ENCODE data around the gene MAST2.

Gene MAST2

DNA sequence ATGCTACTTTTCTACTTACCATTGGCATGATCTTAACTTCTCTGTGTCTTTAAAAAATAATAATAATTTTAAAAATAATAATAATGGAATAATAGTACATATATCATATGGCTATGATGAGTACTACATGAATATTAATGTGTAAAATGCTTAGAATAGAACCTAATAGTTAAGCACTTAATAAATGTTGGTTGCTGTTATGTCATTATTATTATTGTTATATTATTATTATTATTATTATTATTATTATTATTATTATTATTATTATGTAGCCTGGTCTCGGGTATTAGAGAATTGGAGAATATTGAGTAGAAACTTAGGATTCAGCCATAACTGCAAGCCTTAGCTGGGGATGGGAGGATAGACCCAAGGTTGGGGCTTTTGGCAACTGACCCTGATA, 108.2 kb downstream of the MAST2 start:
- no peak for DNase-seq (ENCODE audit: low read depth)
- TF ChIP-seq, protein P1, sequence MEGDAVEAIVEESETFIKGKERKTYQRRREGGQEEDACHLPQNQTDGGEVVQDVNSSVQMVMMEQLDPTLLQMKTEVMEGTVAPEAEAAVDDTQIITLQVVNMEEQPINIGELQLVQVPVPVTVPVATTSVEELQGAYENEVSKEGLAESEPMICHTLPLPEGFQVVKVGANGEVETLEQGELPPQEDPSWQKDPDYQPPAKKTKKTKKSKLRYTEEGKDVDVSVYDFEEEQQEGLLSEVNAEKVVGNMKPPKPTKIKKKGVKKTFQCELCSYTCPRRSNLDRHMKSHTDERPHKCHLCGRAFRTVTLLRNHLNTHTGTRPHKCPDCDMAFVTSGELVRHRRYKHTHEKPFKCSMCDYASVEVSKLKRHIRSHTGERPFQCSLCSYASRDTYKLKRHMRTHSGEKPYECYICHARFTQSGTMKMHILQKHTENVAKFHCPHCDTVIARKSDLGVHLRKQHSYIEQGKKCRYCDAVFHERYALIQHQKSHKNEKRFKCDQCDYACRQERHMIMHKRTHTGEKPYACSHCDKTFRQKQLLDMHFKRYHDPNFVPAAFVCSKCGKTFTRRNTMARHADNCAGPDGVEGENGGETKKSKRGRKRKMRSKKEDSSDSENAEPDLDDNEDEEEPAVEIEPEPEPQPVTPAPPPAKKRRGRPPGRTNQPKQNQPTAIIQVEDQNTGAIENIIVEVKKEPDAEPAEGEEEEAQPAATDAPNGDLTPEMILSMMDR (conservative IDR thresholded peaks at IDR 0.05; ENCODE audit: low read depth, low read length) = no peak

DNA sequence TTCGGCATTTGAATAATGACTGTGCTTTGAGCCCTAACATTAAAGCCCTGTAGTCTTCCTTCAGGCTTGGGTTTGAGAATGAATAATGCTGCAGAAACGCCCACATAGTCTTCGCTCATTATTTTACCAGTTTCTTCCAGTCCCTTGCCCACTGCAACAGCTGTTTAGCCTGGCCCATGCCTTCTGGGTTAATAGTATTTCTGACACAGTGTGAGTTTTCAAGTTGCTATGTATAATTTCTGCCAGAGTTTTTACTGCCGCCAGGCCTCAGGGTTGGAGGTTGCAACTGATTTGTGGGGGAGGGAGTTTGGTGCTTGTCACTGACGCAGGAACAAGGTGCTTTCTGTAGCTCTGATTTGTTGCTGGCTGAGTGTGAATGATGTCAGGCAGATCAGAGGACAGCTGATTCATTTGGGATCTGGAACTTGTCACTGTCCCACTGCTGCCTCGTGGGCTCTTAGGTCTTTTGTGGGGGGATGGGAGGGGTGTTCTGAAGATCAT, 109.8 kb downstream of the MAST2 start:
- no peak overlapping the region for H3K4me3 ChIP-seq (ENCODE audit: low read length)
- TF ChIP-seq, protein P1 (conservative IDR thresholded peaks at IDR 0.05; ENCODE audit: low read depth, low read length) = no peak
- no peak for DNase-seq (ENCODE audit: low read depth)

More for the DNA sequence above, 108.2 kb downstream of the MAST2 start:
- H3K4me3 ChIP-seq (ENCODE audit: low read length) = no peak overlapping the region

GRCh38 chr1:45913731-45914501, 110.5 kb downstream of the MAST2 start:
- TF ChIP-seq, protein P1 (conservative IDR thresholded peaks at IDR 0.05; ENCODE audit: low read depth, low read length) = no peak
- no peak for DNase-seq (ENCODE audit: low read depth)
- no peak overlapping the region for H3K4me3 ChIP-seq (ENCODE audit: low read length)

- no peak overlapping the region for H3K4me3 ChIP-seq (ENCODE audit: low read length)
- TF ChIP-seq, protein P1 (conservative IDR thresholded peaks at IDR 0.05; ENCODE audit: low read depth, low read length) = no peak
- DNase-seq (ENCODE audit: low read depth) = no peak
Measured at GRCh38 chr1:45914836-45915235, 111.4 kb downstream of the MAST2 start.

- H3K4me3 ChIP-seq (ENCODE audit: low read length) = no peak overlapping the region
- TF ChIP-seq, protein P1 (conservative IDR thresholded peaks at IDR 0.05; ENCODE audit: low read depth, low read length) = no peak
- DNase-seq (ENCODE audit: low read depth) = no peak
Measured at GRCh38 chr1:45922374-45922773, 119.0 kb downstream of the MAST2 start.

GRCh38 chr1:45922813-45923212, 119.4 kb downstream of the MAST2 start:
- H3K4me3 ChIP-seq (ENCODE audit: low read length) = no peak overlapping the region
- TF ChIP-seq, protein P1 (conservative IDR thresholded peaks at IDR 0.05; ENCODE audit: low read depth, low read length) = no peak
- no peak for DNase-seq (ENCODE audit: low read depth)

DNA sequence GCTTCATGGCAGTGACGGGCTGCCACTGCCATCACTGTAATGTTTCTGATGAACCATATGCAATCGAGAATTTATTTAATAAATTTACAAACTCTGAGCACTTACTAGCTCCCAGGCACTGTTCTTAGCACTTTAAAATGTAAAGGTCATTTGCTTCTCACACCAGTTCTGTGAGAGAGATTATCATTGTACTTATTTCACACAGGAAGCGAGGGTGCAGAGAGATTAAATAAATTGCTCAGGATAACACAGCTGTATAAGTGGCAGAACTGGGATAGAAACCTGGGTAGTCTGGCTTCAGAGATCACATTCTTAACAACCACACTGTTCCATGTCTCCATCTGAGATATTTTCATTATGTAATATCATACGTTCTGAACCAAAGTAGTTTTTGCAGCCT, 119.9 kb downstream of the MAST2 start:
- TF ChIP-seq, protein P1 (conservative IDR thresholded peaks at IDR 0.05; ENCODE audit: low read depth, low read length) = no peak
- no peak for DNase-seq (ENCODE audit: low read depth)

More for the DNA sequence above, 119.9 kb downstream of the MAST2 start:
- H3K4me3 ChIP-seq (ENCODE audit: low read length) = no peak overlapping the region

Data from retinal pigment epithelial cell (primary cell).